ENCODE data around the gene IL10RB. TPM values are rescaled to one million over a fixed set of nuclear protein-coding genes. Genes with fewer than 3 reads are reported as not detected.
A peak's percentile ranks its signal among the peaks of the same experiment; 100 is the strongest.

Gene IL10RB
- total and polyA plus RNA-seq, 2 of the 13 experiments (the other 11 are each of a cell fraction or from before 2014, with no cell fraction given), result 17.4 to 18.2 TPM

GRCh38 chr21:33324291-33325221 lies 58.4 kb downstream of the IL10RB start, which contains the start of gene IFNAR1 (continued):
- TF ChIP-seq ZNF143 (CRISPR knock-in tag; IDR thresholded peaks at IDR 0.05) (no peak; the same call in 1 of the 2 replicates), ZNF232 (CRISPR knock-in tag; IDR thresholded peaks at IDR 0.05; ENCODE audit: borderline replicate concordance) (peak; percentile 68; the same call in 1 of the 2 replicates), KLF12 (CRISPR knock-in tag; IDR thresholded peaks at IDR 0.05; ENCODE audit: borderline replicate concordance) (peak; percentile 49; the same call in 1 of the 2 replicates), ZMAT5 (CRISPR knock-in tag; IDR thresholded peaks at IDR 0.05; ENCODE audit: borderline replicate concordance, low read depth) (no peak), LCORL (IDR thresholded peaks at IDR 0.05) (no peak), LCORL (CRISPR knock-in tag; IDR thresholded peaks at IDR 0.05) (peak; percentile 83), ZNF274 (CRISPR knock-in tag; IDR thresholded peaks at IDR 0.05) (0 out of 2 replicates have a peak, but pooled peaks have one; percentile 67), ZKSCAN8 (CRISPR knock-in tag; IDR thresholded peaks at IDR 0.05; ENCODE audit: borderline replicate concordance) (no peak), ZFP36L1 (CRISPR knock-in tag; IDR thresholded peaks at IDR 0.05) (peak; percentile 21; the same call in 1 of the 2 replicates), ZNF766 (CRISPR knock-in tag; IDR thresholded peaks at IDR 0.05; ENCODE audit: borderline replicate concordance) (no peak; the same call in 1 of the 2 replicates), ERF (CRISPR knock-in tag; IDR thresholded peaks at IDR 0.05) (peak; percentile 50), SATB2 (CRISPR knock-in tag; IDR thresholded peaks at IDR 0.05) (no peak; the same call in 1 of the 2 replicates), ZBTB49 (CRISPR knock-in tag; IDR thresholded peaks at IDR 0.05; ENCODE audit: borderline replicate concordance) (no peak), POGZ (CRISPR knock-in tag; IDR thresholded peaks at IDR 0.05) (peak; percentile 90), RFX1 (IDR thresholded peaks at IDR 0.05) (no peak), AGO1 (IDR thresholded peaks at IDR 0.05; ENCODE audit: low read depth, low read length, poor library complexity, severe bottlenecking) (peak; percentile 68), U2AF2 (IDR thresholded peaks at IDR 0.05; ENCODE audit: low read depth, low read length) (no peak), ZNF780A (CRISPR knock-in tag; IDR thresholded peaks at IDR 0.05) (no peak; the same call in 1 of the 2 replicates), CCDC6 (CRISPR knock-in tag; IDR thresholded peaks at IDR 0.05) (no peak), RAD51 (IDR thresholded peaks at IDR 0.05; ENCODE audit: borderline replicate concordance) (no peak), ZNF776 (CRISPR knock-in tag; IDR thresholded peaks at IDR 0.05) (peak; percentile 88), ZNF30 (CRISPR knock-in tag; IDR thresholded peaks at IDR 0.05) (no peak), ZNF547 (CRISPR knock-in tag; IDR thresholded peaks at IDR 0.05) (peak; percentile 49; the same call in 1 of the 2 replicates), ZNF282 (IDR thresholded peaks at IDR 0.05; ENCODE audit: partially characterized antibody) (no peak), ZNF605 (CRISPR knock-in tag; IDR thresholded peaks at IDR 0.05) (peak; percentile 85), SMC3 (IDR thresholded peaks at IDR 0.05; ENCODE audit: low read length) (no peak), KAT7 (CRISPR knock-in tag; IDR thresholded peaks at IDR 0.05; ENCODE audit: borderline replicate concordance) (peak; percentile 67), ZNF567 (CRISPR knock-in tag; IDR thresholded peaks at IDR 0.05; ENCODE audit: borderline replicate concordance) (peak; percentile 60; the same call in 1 of the 2 replicates), SRY (CRISPR knock-in tag; IDR thresholded peaks at IDR 0.05) (peak; percentile 40; the same call in 1 of the 2 replicates), ATF3 (CRISPR knock-in tag; IDR thresholded peaks at IDR 0.05) (0 out of 2 replicates have a peak, but pooled peaks have one; percentile 41)
